ENCODE data around the gene TCTN3. TPM values are rescaled to one million over a fixed set of nuclear protein-coding genes. Genes with fewer than 3 reads are reported as not detected.
A peak's percentile ranks its signal among the peaks of the same experiment; 100 is the strongest.

The TCTN3 gene
- total RNA-seq, 4 donors from 2014 or later, result 5.0 to 27.1 (median 24.0) TPM

GRCh38 chr10:95661818-95662217 lies 31.9 kb downstream of the TCTN3 start:
- Histone ChIP-seq H3K36me3 (peaks cover 0 to 13% (median 0%) of the 10 kb centered on the region in 3 donors), H3K9me3 (no peaks in the 10 kb centered on the region), H3K4me1 (peaks cover 0 to 4% (median 0%) of the 10 kb centered on the region in 4 donors), H3K27ac (no peak overlapping the region), H3K4me3 (no peak overlapping the region), H3K27me3 (no peaks in the 10 kb centered on the region)
- TF ChIP-seq POLR2A (IDR thresholded peaks at IDR 0.05), result no peak
- TF ChIP-seq, protein P1, sequence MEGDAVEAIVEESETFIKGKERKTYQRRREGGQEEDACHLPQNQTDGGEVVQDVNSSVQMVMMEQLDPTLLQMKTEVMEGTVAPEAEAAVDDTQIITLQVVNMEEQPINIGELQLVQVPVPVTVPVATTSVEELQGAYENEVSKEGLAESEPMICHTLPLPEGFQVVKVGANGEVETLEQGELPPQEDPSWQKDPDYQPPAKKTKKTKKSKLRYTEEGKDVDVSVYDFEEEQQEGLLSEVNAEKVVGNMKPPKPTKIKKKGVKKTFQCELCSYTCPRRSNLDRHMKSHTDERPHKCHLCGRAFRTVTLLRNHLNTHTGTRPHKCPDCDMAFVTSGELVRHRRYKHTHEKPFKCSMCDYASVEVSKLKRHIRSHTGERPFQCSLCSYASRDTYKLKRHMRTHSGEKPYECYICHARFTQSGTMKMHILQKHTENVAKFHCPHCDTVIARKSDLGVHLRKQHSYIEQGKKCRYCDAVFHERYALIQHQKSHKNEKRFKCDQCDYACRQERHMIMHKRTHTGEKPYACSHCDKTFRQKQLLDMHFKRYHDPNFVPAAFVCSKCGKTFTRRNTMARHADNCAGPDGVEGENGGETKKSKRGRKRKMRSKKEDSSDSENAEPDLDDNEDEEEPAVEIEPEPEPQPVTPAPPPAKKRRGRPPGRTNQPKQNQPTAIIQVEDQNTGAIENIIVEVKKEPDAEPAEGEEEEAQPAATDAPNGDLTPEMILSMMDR (IDR thresholded peaks at IDR 0.05), result no peak
- DNase-seq, result no peak

DNA sequence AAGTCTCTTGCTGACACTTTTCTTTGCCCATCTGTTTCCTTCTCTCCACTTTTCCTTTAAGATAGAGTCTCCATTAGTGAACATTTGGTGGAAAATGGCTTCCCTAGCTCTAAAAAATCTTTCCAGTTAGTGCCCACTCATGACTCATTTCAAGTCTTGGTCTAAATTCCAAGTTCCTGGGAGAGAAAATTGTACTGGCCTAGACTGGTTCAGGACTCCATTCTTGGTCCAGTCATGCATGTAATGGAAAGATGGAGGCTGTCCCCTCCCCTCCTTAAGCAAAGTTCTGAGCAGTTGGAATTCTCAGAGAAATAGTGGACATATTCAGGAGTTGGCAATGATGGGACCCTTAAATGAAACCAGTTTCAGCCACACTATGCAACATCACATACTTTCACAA lies 33.4 kb downstream of the TCTN3 start:
- Histone ChIP-seq H3K27me3 (no peaks in the 10 kb centered on the region), H3K9me3 (no peaks in the 10 kb centered on the region), H3K27ac (no peak overlapping the region), H3K36me3 (peaks cover 0 to 13% (median 0%) of the 10 kb centered on the region in 3 donors), H3K4me1 (peaks cover 0 to 9% (median 3%) of the 10 kb centered on the region in 4 donors), H3K4me3 (no peak overlapping the region)
- TF ChIP-seq, protein P1 (IDR thresholded peaks at IDR 0.05), result no peak
- TF ChIP-seq POLR2A (IDR thresholded peaks at IDR 0.05), result no peak
- no peak for DNase-seq

GRCh38 chr10:95657250-95657649 lies 36.5 kb downstream of the TCTN3 start:
- peaks cover 0 to 12% (median 0%) of the 10 kb centered on the region in 3 donors for H3K36me3 ChIP-seq
- H3K9me3 ChIP-seq, result no peaks in the 10 kb centered on the region
- H3K4me3 ChIP-seq, result peak overlapping the region in 3 of 4 donors; percentile 67 to 86 (median 72)
- H3K4me1 ChIP-seq, result peaks cover 0 to 10% (median 5%) of the 10 kb centered on the region in 4 donors
- H3K27me3 ChIP-seq, result no peaks in the 10 kb centered on the region
- H3K27ac ChIP-seq, result peak overlapping the region in 1 of 4 donors; percentile 80
- TF ChIP-seq, protein P1 (IDR thresholded peaks at IDR 0.05), result no peak
- no peak for TF ChIP-seq POLR2A (IDR thresholded peaks at IDR 0.05)
- DNase-seq, result no peak

DNA sequence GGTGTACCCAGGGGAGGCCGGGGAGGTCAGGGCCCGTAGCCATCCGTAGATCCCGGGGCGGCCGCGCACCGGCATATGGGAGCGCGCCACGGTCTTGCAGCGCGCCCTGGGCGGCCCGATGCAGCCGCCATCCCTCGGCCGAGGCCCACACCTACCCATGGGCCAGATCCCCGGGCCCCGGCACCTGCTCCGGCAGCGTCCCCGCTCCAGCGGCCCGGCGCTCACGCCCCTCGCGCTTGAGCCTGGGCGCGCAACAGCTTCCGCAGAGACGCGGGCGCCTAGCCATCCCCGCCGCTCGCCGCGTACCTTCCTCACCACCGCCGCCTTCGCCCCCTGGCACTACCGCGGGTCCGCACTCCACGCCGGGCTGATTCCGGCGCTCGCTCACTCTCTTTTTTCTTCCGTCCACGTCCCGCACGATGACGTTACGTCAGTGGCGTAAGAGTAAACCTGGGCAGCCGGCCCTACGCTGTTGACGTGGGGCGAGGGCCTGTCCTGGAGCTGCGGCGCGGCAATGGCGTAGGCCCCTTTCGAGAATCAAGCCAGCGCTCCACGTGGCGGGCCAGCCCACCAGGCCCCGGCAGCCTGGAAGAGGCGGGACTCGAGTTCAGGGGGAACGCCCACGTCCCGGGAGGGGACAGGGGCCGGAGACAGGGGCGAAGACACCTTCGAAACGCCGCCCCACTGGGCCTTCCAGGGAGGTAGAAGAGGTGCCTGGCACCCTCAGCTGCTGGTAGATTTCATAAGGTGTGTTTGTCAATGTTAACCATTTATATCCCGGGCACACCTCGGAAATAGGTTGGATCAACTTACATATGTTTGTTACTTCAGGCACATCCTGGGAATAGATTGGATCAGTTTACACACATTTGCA lies 37.2 kb downstream of the TCTN3 start, which contains the start of gene ALDH18A1:
TSS of gene ALDH18A1 (minus strand) at position 421 of the 874 bp plus-strand sequence. CDS start 3,334 bp downstream, outside the sequence.
- DNase-seq, result peak; percentile 91 to 97 (median 95)
- peak in 1 of 2 donors; percentile 43 for TF ChIP-seq POLR2A (IDR thresholded peaks at IDR 0.05)
- TF ChIP-seq, protein P1 (IDR thresholded peaks at IDR 0.05), result no peak
- Histone ChIP-seq H3K27me3 (no peaks in the 10 kb centered on the region), H3K27ac (peak within 1 kb of the TSS; percentile 58 to 80 (median 68)), H3K4me3 (peak within 1 kb of the TSS; percentile 67 to 86 (median 78)), H3K36me3 (peaks cover 0 to 19% (median 4%) of the 10 kb centered on the region in 3 donors), H3K9me3 (no peaks in the 10 kb centered on the region), H3K4me1 (peaks cover 0 to 10% (median 5%) of the 10 kb centered on the region in 4 donors)

DNA sequence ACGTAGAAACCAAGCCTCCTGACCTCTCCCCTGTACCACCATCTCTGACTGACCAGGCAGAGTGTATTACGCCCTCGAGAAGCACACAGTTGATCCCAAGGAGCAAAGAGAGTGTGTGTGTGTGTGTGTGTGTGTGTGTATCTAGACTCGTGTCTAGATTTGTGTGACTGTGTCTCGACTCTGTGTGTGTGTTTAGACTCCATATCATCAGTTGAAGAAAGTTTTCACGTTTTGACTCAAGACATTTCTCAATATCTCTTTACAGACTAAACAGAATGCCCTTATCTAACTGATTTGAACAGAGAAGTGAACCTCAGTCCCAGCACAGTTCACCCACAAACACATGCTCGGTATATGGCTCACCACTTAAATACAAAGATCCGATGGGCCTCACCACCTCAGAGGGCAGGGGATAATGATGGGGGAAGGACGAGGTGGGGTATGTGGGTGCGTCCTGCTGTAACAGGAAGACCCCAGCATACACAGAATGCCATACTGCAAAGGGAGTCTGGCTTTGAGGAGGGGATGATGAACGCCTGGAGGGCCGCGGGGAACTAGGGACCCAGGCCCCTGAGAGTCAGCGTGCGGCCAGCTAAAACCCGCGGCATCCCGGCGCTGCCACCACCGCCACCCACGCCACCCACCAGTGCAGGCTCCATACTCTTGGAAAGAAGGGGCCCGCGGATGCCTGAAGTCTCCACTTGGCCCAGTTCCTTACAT lies 38.0 kb downstream of the TCTN3 start:
- Histone ChIP-seq H3K36me3 (peaks cover 0 to 27% (median 4%) of the 10 kb centered on the region in 3 donors), H3K4me1 (peaks cover 0 to 10% (median 5%) of the 10 kb centered on the region in 4 donors), H3K9me3 (no peaks in the 10 kb centered on the region), H3K4me3 (peak overlapping the region; percentile 67 to 86 (median 78)), H3K27me3 (no peaks in the 10 kb centered on the region), H3K27ac (peak overlapping the region; percentile 58 to 80 (median 68))
- DNase-seq, result no peak
- TF ChIP-seq, protein P1 (IDR thresholded peaks at IDR 0.05), result peak in 2 of 6 experiments; percentile 1 to 5
- TF ChIP-seq POLR2A (IDR thresholded peaks at IDR 0.05), result peak; percentile 4 to 14

Measured in Peyer's patch (tissue), 4 donors.